Activated naive CD4-positive, alpha-beta T cell treated with anti-CD3 and anti-CD28 coated beads, Interleukin-2, amount 50 U/mL, for 24 hours (primary cell): Measurements from ENCODE around the gene PAPPA2.
"Not testable (repeated sequence)": the region's sequence is repeated elsewhere in the genome, so short reads cannot be mapped to it uniquely, and the experiment has no call there.

Source experiments
- H3K27ac Mint-ChIP-seq: one replicate; pipeline ENCODE4 v1.8.0; 2021; ENCODE audit warnings: mild to moderate bottlenecking, mixed read lengths
- H3K27me3 Mint-ChIP-seq: one replicate; pipeline ENCODE4 v1.8.0; 2021; ENCODE audit warnings: mixed read lengths
- H3K36me3 Mint-ChIP-seq: one replicate; pipeline ENCODE4 v1.8.0; 2021; ENCODE audit warnings: mixed read lengths
- H3K4me1 Mint-ChIP-seq: one replicate; pipeline ENCODE4 v1.8.0; 2021; ENCODE audit warnings: mixed read lengths
- H3K4me3 Mint-ChIP-seq: one replicate; pipeline ENCODE4 v1.8.0; 2021; ENCODE audit warnings: mild to moderate bottlenecking, mixed read lengths
- H3K9me3 Mint-ChIP-seq: one replicate; pipeline ENCODE4 v1.8.0; 2021; ENCODE audit warnings: mixed read lengths

The PAPPA2 gene

GRCh38 chr1:176717066-176717750, 254.2 kb downstream of the PAPPA2 start:
- Mint-ChIP-seq H3K27me3 (peaks cover 2% of the 10 kb centered on the region), H3K4me3 (no peak overlapping the region), H3K9me3 (no peaks in the 10 kb centered on the region), H3K27ac (no peak overlapping the region), H3K36me3 (no peaks in the 10 kb centered on the region), H3K4me1 (no peaks in the 10 kb centered on the region)

DNA sequence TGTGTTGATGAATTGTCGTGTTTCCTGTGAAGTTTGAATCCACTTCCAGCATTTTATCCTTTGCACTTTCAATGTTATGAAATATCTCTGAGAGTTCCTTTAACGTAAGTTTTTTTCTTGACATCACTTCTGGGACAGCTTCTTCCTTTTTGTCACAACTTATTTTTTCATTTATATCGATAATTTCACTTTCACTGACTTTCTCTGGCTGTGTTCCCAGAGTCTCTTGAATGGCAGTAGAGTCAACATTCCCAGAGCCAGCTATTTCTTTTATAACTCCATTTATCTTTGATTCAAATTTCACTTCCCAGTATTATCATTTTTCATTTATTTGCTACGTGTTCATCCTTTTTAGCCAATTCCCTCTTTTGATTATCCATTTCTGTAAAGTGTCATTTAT, 256.5 kb downstream of the PAPPA2 start:
- Mint-ChIP-seq H3K4me3 (no peak overlapping the region), H3K4me1 (no peaks in the 10 kb centered on the region), H3K9me3 (no peaks in the 10 kb centered on the region), H3K27me3 (peaks cover 2% of the 10 kb centered on the region), H3K27ac (no peak overlapping the region), H3K36me3 (no peaks in the 10 kb centered on the region)

GRCh38 chr1:176720838-176721237, 257.9 kb downstream of the PAPPA2 start:
- H3K4me1 Mint-ChIP-seq, result no peaks in the 10 kb centered on the region
- no peak overlapping the region for H3K4me3 Mint-ChIP-seq
- H3K36me3 Mint-ChIP-seq, result no peaks in the 10 kb centered on the region
- no peak overlapping the region for H3K27ac Mint-ChIP-seq
- peaks cover 2% of the 10 kb centered on the region for H3K27me3 Mint-ChIP-seq
- H3K9me3 Mint-ChIP-seq, result no peaks in the 10 kb centered on the region

- Mint-ChIP-seq H3K4me1 (no peaks in the 10 kb centered on the region), H3K36me3 (no peaks in the 10 kb centered on the region), H3K4me3 (no peak overlapping the region), H3K27ac (no peak overlapping the region), H3K27me3 (peaks cover 1% of the 10 kb centered on the region), H3K9me3 (peaks cover 5% of the 10 kb centered on the region)
These were observed 270.7 kb downstream of the PAPPA2 start for GRCh38 chr1:176733661-176734060.

DNA sequence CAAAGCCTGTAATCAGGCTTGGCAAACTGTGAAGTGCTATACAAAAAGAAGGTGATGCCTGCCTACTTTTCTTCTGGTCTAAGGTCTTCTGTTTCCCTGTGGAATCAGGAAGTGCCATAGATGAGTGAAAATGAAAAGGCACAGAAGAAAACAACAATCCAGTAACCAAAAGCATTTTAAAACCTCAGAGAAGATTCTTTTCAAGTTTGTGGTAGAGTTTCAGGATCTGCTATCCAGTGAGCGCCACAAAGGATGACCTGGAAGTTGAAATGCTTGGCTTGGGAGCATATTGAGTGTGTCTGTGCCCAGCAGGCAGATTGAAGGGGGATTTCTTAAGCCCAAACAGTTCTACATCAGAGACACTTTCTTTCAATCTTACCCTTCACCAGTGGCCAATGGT, 272.2 kb downstream of the PAPPA2 start:
- no peaks in the 10 kb centered on the region for H3K4me1 Mint-ChIP-seq
- peaks cover 1% of the 10 kb centered on the region for H3K27me3 Mint-ChIP-seq
- no peaks in the 10 kb centered on the region for H3K36me3 Mint-ChIP-seq
- peaks cover 5% of the 10 kb centered on the region for H3K9me3 Mint-ChIP-seq
- no peak overlapping the region for H3K27ac Mint-ChIP-seq
- H3K4me3 Mint-ChIP-seq, result no peak overlapping the region

DNA sequence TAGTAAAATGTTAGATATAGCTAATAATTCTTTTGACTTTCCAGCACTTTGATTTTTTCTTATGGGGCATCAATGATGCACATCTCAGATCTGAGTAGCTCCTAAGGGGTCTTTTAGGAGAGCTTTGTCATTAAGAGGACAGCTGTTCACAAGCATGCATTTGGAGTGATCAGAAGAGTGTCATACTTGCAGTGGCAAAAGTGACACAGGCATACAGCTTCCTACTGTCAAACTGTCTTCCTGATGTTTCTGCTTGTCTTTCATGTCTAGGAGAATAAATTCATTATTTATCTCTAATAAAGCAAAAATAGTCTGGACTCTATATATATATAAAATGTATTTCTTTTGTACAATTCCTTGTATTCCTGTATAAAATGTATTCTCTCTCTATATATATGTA, 273.0 kb downstream of the PAPPA2 start:
- Mint-ChIP-seq H3K9me3 (no peaks in the 10 kb centered on the region), H3K4me1 (no peaks in the 10 kb centered on the region), H3K4me3 (no peak overlapping the region), H3K27me3 (peaks cover 1% of the 10 kb centered on the region), H3K27ac (no peak overlapping the region), H3K36me3 (no peaks in the 10 kb centered on the region)

- Mint-ChIP-seq H3K27me3 (no peaks in the 10 kb centered on the region), H3K36me3 (no peaks in the 10 kb centered on the region), H3K4me3 (no peak overlapping the region), H3K9me3 (peaks cover 6% of the 10 kb centered on the region), H3K4me1 (no peaks in the 10 kb centered on the region), H3K27ac (no peak overlapping the region)
These were observed 278.2 kb downstream of the PAPPA2 start for GRCh38 chr1:176741181-176741580.

GRCh38 chr1:176742322-176742721, 279.3 kb downstream of the PAPPA2 start:
- no peak overlapping the region for H3K27ac Mint-ChIP-seq
- no peaks in the 10 kb centered on the region for H3K4me1 Mint-ChIP-seq
- no peaks in the 10 kb centered on the region for H3K36me3 Mint-ChIP-seq
- peaks cover 6% of the 10 kb centered on the region for H3K9me3 Mint-ChIP-seq
- no peak overlapping the region for H3K4me3 Mint-ChIP-seq
- H3K27me3 Mint-ChIP-seq, result no peaks in the 10 kb centered on the region

GRCh38 chr1:176744142-176744541, 281.2 kb downstream of the PAPPA2 start:
- Mint-ChIP-seq H3K27ac (no peak overlapping the region), H3K4me1 (no peaks in the 10 kb centered on the region), H3K36me3 (no peaks in the 10 kb centered on the region), H3K4me3 (no peak overlapping the region), H3K9me3 (peaks cover 6% of the 10 kb centered on the region), H3K27me3 (no peaks in the 10 kb centered on the region)

DNA sequence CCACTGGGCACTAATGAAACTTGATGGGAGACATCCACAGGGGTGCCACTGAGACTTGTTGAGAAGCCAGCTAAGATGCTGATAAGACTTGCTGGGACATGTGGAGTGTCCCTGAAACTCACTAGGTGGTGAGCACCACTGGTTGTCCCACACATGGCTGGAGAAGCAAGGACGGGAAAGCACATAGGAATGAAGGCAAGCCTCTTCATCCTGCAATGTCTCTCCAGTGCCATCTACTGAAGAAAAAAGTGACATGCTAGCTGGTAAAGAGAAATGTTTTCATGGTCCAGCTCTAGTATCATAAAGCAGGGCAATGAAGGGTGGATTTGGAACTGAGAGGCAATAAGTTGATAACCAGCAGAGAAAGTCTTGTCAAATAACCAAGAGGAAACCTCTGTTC, 283.0 kb downstream of the PAPPA2 start:
- H3K9me3 Mint-ChIP-seq, result peaks cover 6% of the 10 kb centered on the region
- no peaks in the 10 kb centered on the region for H3K4me1 Mint-ChIP-seq
- no peak overlapping the region for H3K4me3 Mint-ChIP-seq
- H3K36me3 Mint-ChIP-seq, result no peaks in the 10 kb centered on the region
- no peaks in the 10 kb centered on the region for H3K27me3 Mint-ChIP-seq
- H3K27ac Mint-ChIP-seq, result no peak overlapping the region

DNA sequence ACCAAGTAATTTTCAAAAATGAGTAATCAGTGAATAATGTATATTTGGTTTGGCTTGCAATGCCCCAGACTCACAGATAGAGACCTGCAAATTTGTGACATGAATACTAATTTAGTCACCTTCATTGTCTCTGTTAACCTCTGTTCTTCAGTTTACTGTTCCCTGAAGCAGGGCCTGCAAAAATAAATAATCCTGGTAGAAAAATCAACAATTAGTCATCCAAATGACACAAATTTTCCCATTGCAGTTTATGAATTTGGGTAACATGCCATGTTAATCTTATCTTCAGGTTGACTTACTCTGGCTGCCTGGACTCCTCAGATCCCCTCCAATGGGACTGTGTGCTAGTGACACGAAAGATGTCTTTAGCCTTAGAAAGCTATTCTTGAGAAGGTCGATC, 289.5 kb downstream of the PAPPA2 start:
- no peak overlapping the region for H3K4me3 Mint-ChIP-seq
- H3K27me3 Mint-ChIP-seq, result no peaks in the 10 kb centered on the region
- H3K9me3 Mint-ChIP-seq, result no peaks in the 10 kb centered on the region
- no peaks in the 10 kb centered on the region for H3K4me1 Mint-ChIP-seq
- H3K27ac Mint-ChIP-seq, result no peak overlapping the region
- H3K36me3 Mint-ChIP-seq, result no peaks in the 10 kb centered on the region

DNA sequence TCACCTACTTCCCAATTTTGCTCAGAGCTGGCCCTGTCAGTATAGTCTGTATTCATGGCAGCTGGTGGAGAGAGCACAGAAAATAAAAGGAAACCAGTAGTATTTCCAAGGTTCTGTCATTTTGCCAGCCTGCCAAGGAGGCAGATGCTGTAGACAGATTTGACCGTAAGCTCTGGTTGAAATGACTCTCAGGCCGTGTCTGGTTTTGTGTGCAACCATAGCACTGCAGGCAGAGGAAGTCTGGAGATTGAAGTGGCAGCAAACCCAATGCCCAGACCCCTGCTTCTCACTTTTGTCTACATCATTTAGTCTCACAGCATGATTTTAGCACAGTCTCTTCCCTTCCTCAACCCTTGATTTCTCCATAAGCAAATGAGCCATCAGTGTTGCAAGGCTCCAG, 291.7 kb downstream of the PAPPA2 start:
- H3K4me3 Mint-ChIP-seq, result no peak overlapping the region
- no peaks in the 10 kb centered on the region for H3K27me3 Mint-ChIP-seq
- no peak overlapping the region for H3K27ac Mint-ChIP-seq
- no peaks in the 10 kb centered on the region for H3K9me3 Mint-ChIP-seq
- no peaks in the 10 kb centered on the region for H3K4me1 Mint-ChIP-seq
- H3K36me3 Mint-ChIP-seq, result no peaks in the 10 kb centered on the region

DNA sequence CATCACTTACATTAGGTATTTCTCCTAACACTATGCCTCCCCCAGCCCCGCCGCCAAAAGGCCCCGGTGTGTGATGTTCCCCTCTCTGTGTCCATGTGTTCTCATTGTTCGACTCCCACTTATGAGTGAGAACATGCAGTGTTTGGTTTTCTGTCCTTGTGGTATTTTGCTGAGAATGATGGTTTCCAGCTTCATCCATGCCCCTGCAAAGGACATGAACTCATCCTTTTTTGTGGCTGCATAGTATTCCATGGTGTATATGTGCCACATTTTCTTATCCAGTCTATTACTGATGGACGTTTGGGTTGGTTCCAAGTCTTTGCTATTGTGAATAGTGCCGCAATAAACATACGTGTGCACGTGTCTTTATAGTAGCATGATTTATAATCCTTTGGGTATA, 293.8 kb downstream of the PAPPA2 start:
- not testable (repeated sequence) for H3K27me3 Mint-ChIP-seq, H3K4me3 Mint-ChIP-seq, H3K27ac Mint-ChIP-seq, H3K4me1 Mint-ChIP-seq, H3K9me3 Mint-ChIP-seq, H3K36me3 Mint-ChIP-seq

DNA sequence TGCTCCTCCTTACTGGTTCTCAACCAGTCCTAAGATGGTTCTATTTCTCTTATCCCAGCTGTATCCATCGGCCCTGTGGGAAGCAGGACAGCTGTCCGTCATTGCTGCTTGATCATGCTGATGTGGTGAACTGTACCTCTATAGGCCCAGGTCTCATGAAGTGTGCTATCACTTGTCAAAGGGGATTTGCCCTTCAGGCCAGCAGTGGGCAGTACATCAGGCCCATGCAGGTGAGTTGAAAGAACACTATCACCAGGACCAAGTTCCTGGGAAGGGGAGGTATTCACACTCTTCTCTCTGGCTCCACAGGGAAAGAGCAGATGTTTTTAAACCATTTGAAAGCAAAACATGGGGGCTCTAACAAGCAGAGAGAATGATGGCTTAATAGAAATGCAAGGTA, 302.6 kb downstream of the PAPPA2 start:
- Mint-ChIP-seq H3K27me3 (peaks cover 3% of the 10 kb centered on the region), H3K9me3 (no peaks in the 10 kb centered on the region), H3K4me1 (no peaks in the 10 kb centered on the region), H3K4me3 (no peak overlapping the region), H3K36me3 (no peaks in the 10 kb centered on the region), H3K27ac (no peak overlapping the region)

- H3K27ac Mint-ChIP-seq, result no peak overlapping the region
- no peaks in the 10 kb centered on the region for H3K36me3 Mint-ChIP-seq
- H3K27me3 Mint-ChIP-seq, result no peaks in the 10 kb centered on the region
- H3K4me1 Mint-ChIP-seq, result no peaks in the 10 kb centered on the region
- H3K9me3 Mint-ChIP-seq, result no peaks in the 10 kb centered on the region
- no peak overlapping the region for H3K4me3 Mint-ChIP-seq
These were observed 303.8 kb downstream of the PAPPA2 start for GRCh38 chr1:176766779-176767178.

DNA sequence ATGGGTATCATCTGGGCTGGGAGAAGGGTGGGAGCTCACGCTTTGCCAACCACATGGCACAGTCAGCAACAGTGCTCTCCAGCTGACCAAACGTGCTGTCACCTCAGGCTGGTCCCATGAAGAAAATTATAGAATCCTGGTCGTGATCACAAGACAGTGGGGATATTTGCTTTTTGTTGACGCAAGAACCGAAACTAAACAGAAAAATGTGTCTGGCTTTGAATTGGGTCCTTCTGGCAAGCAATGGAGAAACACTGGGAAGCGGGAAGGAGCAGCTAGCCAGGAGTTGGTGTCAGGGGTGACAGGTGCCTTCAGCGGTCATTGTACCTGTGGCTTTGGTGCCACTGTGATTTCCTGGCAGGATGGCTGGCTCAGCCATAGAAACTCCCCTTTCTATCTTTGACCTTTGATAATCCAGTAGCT, 304.8 kb downstream of the PAPPA2 start:
- Mint-ChIP-seq H3K27ac (no peak overlapping the region), H3K27me3 (no peaks in the 10 kb centered on the region), H3K36me3 (no peaks in the 10 kb centered on the region), H3K9me3 (no peaks in the 10 kb centered on the region), H3K4me3 (no peak overlapping the region), H3K4me1 (no peaks in the 10 kb centered on the region)

DNA sequence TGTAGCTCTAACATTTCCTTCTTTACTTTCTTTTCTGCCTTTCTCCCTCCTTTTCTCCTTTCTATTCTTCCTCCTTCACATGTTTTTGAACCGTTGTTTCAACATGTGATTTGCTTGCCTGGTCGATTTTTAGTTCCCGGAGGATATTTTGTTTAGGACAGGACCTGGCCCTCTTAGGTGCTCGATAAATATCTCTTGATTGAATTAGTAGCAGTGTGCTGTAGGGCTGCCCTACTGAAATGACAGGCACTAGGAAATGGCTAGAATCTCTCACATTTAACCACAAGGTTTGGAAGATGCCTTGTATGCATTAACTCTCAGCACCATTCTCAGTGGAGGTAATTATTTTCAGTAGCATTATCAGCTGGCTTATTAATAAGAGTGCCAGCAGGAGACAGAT, 305.6 kb downstream of the PAPPA2 start:
- no peaks in the 10 kb centered on the region for H3K9me3 Mint-ChIP-seq
- H3K4me3 Mint-ChIP-seq, result no peak overlapping the region
- no peaks in the 10 kb centered on the region for H3K27me3 Mint-ChIP-seq
- H3K27ac Mint-ChIP-seq, result no peak overlapping the region
- H3K4me1 Mint-ChIP-seq, result no peaks in the 10 kb centered on the region
- H3K36me3 Mint-ChIP-seq, result no peaks in the 10 kb centered on the region
